ENCODE results near the gene RGSL1. TPM values are rescaled to one million over a fixed set of nuclear protein-coding genes. Genes with fewer than 3 reads are reported as not detected.

Gene RGSL1
- total RNA-seq: not detected in 3 replicates

DNA sequence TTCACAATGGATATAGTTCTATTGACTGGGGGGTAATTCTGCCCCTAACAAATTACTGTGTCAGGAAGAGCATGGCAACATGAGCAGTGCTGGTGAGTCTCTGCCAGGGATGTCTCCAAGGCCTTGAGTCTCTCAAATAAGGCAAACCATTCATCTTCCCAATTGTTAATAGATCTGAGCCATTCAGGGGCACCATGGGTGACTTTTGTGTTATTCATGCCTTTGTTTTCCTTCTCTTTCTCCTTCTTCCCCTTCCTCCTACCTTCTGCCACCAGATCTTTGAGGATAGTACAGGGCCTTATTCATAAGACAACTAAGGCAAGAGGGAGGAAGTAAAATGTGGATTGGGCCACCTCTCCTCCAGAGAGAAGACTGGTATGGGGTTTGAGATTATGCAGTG, at the start of gene RGSL1:
Gene RGSL1, plus strand, starts transcription at position 60 of the 400 bp plus-strand sequence. Its CDS starts 20 bp downstream, at position 80.
- Mint-ChIP-seq H3K36me3 (no peaks in the 10 kb centered on the region), H3K4me3 (no peak within 1 kb of the TSS), H3K9me3 (no peaks in the 10 kb centered on the region), H3K27ac (no peak within 1 kb of the TSS), H3K4me1 (no peaks in the 10 kb centered on the region), H3K27me3 (ENCODE audit: low read depth) (peaks cover 6% of the 10 kb centered on the region)
- DNase-seq (ENCODE audit: low spot score in 2 of 2, unreplicated experiment in 2 of 2): no peak
- TF ChIP-seq, protein P1, sequence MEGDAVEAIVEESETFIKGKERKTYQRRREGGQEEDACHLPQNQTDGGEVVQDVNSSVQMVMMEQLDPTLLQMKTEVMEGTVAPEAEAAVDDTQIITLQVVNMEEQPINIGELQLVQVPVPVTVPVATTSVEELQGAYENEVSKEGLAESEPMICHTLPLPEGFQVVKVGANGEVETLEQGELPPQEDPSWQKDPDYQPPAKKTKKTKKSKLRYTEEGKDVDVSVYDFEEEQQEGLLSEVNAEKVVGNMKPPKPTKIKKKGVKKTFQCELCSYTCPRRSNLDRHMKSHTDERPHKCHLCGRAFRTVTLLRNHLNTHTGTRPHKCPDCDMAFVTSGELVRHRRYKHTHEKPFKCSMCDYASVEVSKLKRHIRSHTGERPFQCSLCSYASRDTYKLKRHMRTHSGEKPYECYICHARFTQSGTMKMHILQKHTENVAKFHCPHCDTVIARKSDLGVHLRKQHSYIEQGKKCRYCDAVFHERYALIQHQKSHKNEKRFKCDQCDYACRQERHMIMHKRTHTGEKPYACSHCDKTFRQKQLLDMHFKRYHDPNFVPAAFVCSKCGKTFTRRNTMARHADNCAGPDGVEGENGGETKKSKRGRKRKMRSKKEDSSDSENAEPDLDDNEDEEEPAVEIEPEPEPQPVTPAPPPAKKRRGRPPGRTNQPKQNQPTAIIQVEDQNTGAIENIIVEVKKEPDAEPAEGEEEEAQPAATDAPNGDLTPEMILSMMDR (IDR thresholded peaks at IDR 0.05; ENCODE audit: unreplicated experiment): no peak

DNA sequence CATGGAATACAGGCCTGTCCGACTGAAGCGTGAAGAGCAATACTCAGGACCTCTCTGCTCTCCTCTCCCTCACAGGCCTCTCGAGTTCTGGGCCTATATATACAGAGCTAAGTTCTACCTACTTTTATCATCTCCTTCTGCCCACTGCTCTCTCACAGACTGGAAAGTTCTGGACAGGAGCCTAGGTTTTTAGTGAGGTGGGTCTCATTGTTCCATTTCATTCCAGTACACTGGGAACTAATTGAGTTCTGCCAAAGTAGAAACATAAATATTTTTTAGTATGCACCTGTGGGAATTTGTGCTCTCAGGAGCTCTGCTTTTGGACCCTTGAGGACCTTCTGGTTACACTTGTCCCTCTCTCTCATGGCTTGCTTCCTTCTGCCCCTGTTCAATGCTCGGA, 49.4 kb upstream of the RGSL1 start, which contains the start of gene TEDDM1:
Gene TEDDM1, minus strand, starts transcription at position 101 of the 400 bp plus-strand sequence. CDS start 182 bp downstream, outside the sequence.
- Mint-ChIP-seq H3K27ac (no peak within 1 kb of the TSS), H3K9me3 (peaks cover 19% of the 10 kb centered on the region), H3K36me3 (no peaks in the 10 kb centered on the region), H3K27me3 (ENCODE audit: low read depth) (no peaks in the 10 kb centered on the region), H3K4me3 (no peak within 1 kb of the TSS), H3K4me1 (peaks cover 27% of the 10 kb centered on the region)
- no peak for DNase-seq (ENCODE audit: low spot score in 2 of 2, unreplicated experiment in 2 of 2)
- TF ChIP-seq, protein P1 (IDR thresholded peaks at IDR 0.05; ENCODE audit: unreplicated experiment): no peak

DNA sequence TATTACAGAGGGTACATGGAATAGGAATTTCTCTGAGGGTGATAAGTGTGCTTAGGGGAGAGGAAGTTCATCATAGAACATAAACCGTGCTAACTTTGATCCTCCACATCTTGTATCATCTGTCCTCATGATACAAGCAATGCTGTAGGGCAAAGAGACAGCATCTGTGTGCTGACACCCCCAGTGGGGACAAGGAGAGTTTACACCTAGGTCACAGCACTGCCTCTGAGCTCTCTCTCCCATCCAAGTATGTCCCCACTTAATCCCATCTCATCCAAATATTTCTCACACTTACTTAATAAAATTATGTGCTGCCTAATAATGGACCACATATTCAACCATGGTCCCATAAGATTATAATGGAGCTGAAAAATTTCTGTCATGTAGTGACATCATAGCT, 45.2 kb upstream of the RGSL1 start:
- no peak overlapping the region for H3K27ac Mint-ChIP-seq

DNA sequence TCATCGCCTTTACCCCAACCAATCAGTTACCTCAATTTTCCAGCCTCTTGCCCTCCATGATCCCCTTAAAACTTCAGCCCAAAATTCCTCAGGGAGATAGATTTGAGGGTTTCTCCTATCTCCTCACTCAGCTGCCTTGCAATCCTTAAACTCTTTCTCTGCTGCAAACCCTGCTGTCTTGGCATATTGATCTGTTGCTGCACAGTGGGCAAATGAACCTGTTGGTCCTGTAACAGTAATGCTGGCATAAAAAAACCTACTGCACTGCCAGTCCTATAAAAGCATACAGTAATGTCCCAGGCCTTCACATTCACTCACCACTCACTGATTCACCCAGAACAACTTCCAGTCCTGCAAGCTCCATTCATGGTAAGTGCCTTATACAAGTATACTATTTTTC, 44.4 kb upstream of the RGSL1 start:
- Mint-ChIP-seq H3K27ac (no peak overlapping the region), H3K36me3 (no peaks in the 10 kb centered on the region), H3K9me3 (peaks cover 21% of the 10 kb centered on the region), H3K4me3 (no peak overlapping the region), H3K27me3 (ENCODE audit: low read depth) (peaks cover 8% of the 10 kb centered on the region), H3K4me1 (no peaks in the 10 kb centered on the region)
- no peak for DNase-seq (ENCODE audit: low spot score in 2 of 2, unreplicated experiment in 2 of 2)
- TF ChIP-seq, protein P1 (IDR thresholded peaks at IDR 0.05; ENCODE audit: unreplicated experiment): no peak

More for the DNA sequence above, 45.2 kb upstream of the RGSL1 start:
- H3K27me3 Mint-ChIP-seq (ENCODE audit: low read depth): peaks cover 8% of the 10 kb centered on the region
- no peak for DNase-seq (ENCODE audit: low spot score in 2 of 2, unreplicated experiment in 2 of 2)
- H3K9me3 Mint-ChIP-seq: peaks cover 21% of the 10 kb centered on the region
- H3K36me3 Mint-ChIP-seq: no peaks in the 10 kb centered on the region
- TF ChIP-seq, protein P1 (IDR thresholded peaks at IDR 0.05; ENCODE audit: unreplicated experiment): no peak
- H3K4me3 Mint-ChIP-seq: no peak overlapping the region
- no peaks in the 10 kb centered on the region for H3K4me1 Mint-ChIP-seq

DNA sequence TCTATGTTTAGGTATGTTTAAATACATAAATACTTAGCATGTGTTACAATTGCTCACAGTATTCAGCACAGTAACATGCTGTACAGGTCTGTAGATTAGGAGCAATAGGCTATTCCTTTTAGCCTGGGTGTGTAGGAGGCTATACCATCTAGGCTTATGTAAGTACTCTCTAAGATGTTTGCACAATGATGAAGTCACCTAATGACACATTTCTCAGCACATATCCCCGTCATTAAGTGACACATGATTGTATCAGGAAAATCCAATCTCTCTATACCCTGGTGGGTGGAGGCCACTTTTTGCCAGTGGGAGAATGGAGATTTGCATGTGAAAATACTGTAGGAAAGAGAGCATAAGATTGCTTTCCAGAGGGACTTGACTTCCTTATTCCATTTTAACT, 43.9 kb upstream of the RGSL1 start:
- Mint-ChIP-seq H3K27ac (no peak overlapping the region), H3K4me3 (no peak overlapping the region)

More for the DNA sequence above, 43.9 kb upstream of the RGSL1 start:
- no peaks in the 10 kb centered on the region for H3K4me1 Mint-ChIP-seq
- peaks cover 21% of the 10 kb centered on the region for H3K9me3 Mint-ChIP-seq
- H3K27me3 Mint-ChIP-seq (ENCODE audit: low read depth): peaks cover 8% of the 10 kb centered on the region
- no peak for DNase-seq (ENCODE audit: low spot score in 2 of 2, unreplicated experiment in 2 of 2)
- H3K36me3 Mint-ChIP-seq: no peaks in the 10 kb centered on the region
- TF ChIP-seq, protein P1 (IDR thresholded peaks at IDR 0.05; ENCODE audit: unreplicated experiment): no peak

Data from mesothelial cell of epicardium (in vitro differentiated cells).